ENCODE measurements around the gene MTM1.

The MTM1 gene

DNA sequence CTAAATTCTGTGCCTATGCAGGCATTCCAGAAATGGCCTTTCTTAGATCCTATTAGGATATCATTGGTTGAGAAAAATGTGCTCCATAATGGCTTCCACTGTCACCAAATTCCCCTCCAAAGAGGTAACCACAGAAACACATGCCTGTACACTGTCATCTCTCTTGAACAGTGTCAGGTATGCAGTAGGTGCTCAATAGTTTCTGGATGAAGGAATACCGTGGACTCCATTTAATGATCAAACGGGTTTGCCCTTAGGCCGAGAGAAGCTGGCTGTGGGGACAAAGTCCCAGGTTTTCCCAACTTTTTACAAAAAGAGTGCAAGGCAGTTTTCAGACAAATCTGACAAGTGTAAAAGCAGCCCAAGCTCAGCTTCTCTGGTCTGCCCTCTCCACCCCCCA lies 16.5 kb upstream of the MTM1 start:
- no peak for DNase-seq

DNA sequence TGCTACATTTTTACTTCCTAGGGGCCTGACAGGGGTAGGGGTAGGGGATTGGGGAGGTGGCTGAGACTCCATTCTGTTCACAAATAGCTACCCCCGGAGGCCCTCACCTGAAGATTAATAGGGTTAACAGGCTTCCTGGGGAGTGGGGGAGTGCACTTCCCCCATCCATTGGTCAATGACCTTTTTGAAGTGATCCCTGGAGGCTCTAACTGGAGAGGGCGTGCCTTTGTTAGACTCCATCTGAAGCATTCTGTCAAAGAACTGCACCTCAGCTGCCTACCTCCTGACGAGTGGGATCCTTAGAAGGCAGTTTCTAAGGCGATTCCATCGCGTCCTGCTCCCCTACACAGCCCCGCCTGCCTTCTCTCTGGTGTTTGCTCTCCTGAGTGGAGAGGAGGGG lies 10.0 kb upstream of the MTM1 start:
- no peak for DNase-seq

DNA sequence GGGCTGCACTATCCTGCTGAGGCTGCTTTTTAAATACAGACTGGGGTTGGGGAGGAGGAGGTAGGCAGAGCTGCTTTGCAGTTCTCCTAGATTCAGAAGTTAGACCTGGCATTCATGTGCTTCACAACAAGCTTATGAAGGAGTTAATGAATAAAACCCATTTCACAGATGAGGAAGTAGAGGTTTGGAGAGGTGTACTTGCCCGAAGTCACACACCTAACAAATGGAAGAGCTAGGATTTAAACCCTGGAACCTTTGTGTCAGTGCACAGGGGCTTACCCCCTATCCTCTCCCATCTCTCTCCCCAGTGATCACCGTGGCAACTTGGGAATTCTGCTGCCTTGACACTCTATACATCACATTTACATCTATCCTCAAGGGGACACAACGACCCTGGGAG lies 3.6 kb upstream of the MTM1 start:
- no peak for DNase-seq

DNA sequence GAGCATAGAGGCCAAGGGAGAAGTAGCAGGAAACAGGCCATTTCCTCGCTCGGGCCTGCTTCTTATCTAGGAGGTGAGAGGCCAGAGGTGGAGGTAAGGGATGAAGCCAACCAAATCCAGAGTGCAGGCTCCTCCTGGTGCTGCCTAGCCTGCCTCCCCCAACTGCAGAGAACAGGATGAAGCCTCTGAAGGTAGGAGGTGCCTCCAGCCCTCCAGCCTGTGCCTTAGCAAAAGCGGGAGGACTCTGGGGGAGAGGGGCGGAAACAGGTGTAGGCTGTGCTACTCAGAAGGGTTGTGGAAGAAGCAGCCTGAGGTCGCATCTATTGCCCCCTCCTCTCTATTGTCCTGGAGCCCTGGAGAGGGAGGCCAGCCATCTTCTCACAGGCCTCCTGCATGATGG lies 2.9 kb upstream of the MTM1 start:
- DNase-seq: no peak

DNA sequence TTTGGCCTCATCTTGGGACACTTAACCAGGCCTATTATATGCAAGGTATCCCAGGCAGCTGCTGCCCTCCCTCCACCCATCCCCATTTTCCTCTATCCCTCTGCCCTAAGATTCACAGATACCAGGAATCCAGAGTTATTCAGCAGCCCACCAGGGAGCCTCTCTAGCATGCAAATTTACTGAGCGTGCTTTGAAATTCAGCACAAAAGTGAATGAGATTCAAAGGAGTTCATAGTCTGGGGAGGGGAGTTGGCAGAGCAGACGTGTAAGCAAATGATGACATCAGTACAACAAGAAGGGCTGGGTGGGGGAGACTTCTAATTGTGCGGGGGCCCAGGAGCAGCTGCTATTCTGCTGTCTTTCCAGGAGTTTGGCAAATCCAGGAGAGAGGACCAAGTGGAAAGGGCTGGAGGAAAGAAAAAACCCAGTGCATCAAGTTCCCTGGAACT lies 1.7 kb upstream of the MTM1 start:
- DNase-seq: peak; percentile 41

DNA sequence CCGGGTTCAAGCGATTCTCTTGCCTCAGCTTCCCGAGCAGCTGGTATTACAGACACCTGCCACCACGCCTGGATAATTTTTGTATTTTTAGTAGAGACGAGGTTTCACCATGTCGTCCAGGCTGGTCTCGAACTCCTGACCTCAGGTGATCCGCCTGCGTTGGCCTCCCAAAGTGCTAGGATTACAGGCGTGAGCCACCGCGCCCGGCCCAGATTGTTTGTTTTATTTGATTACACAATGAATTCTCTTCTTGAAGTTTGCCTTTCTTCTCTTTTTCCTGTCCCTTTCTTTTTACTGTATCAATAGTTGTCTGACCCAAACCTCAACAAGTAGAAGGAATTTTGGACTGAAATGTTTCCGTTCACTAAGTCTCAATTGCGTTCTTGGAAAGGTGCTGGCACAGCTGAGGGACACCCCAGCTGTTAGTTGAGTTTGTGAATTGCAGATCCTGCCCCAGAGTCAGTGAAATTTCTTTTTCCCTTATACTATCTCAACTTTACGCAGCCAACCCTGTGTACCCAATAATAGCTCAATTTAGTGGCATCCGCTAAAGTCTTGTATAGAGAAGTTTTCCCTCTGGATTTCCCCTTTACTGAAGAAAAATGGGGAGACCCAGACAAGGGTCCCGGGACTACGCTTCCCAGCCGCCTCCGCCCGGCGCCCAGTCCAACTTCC lies 639 bp upstream of the MTM1 start:
- DNase-seq: no peak

DNA sequence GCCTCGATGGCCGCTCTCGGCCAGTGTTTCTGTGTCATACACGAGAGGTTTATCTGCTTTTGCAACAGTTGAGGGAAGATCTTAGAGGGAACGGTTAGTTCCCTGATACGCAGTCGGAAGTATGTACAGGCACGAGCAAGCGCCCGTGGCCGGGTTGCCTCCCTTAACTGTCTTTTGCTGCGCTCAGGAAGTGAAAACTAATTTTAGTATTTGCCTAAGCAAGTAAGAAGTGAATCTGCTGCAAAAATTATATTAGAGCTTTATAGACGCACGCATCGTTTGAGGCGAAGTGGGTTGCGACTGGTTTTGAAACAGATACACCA lies 695 bp downstream of the MTM1 start:
- no peak for DNase-seq

DNA sequence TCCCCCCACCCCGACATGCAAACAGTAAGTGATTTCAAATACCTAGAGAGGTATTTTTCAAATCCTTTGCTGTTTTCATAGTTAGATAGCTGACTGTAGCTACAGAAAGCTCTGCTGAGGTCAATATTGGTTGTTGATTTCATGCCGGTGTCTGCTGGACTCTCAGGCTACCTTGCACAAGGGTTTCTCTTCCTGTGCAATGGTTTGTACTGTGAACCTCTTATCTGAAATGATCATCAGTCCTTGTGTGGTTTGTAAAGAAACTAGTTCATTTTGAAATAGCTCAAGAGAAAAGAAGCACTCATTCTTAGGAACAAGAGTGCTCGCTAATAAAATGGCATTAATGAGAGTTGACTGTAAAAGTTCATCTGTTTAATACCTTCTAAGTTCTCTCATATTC lies 2.1 kb downstream of the MTM1 start:
- no peak for DNase-seq

DNA sequence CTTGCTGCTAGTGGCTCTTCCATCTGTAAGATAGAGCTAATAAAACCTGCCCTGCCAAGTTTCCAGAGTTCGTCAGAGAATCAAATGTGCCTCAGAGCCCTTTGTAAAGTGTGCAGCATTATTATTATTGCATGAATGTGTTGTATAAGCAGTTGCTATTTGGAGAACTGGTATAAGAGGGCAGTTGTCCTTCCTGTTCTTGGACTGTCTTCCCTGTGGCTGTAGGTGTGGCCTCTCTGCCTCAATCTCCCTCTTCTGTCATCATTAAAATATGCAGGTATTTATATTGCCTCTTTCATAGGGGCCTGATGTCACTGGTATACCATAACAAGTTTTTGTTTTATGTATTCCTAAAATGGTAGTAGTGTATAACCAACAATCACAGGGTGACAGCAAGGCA lies 3.8 kb downstream of the MTM1 start:
- DNase-seq: no peak

DNA sequence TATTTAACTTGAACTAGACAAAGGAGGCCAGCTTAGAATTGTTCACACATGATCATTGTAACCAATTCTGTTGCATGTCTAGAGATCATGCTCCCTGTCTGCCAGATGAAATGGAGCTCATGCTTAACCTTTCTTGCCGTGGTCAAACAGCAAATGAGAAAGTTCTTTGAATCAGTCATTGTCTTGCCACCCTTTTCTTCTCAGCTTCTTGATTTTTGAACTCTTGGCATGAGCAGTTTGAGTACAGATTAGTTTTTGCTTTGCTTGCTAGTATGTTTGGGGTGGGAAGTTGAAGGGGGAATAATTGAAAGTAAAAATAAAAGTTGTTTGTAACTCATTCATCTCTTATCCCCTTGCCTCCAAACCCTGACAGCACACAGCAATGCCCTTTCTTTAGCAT lies 4.7 kb downstream of the MTM1 start:
- DNase-seq: no peak

DNA sequence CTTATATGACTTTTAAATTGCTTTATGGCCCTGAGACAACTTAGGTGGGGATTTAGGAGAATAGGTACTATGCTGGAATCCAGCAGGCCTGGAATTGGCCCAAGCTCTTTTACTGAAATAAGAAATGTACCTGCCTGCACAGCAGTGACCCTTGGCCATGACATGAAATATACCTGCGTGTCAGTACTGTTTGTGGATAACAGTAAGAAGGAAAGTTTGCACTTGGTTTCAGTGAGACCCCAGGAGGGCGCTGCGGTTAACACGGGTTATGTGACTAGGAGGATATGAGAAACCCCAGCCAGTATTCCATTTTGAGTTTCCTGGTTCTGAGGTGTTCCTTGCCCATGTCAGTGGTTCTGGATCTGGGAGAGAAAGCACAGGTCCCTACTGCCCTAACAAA lies 5.3 kb downstream of the MTM1 start:
- no peak for DNase-seq

DNA sequence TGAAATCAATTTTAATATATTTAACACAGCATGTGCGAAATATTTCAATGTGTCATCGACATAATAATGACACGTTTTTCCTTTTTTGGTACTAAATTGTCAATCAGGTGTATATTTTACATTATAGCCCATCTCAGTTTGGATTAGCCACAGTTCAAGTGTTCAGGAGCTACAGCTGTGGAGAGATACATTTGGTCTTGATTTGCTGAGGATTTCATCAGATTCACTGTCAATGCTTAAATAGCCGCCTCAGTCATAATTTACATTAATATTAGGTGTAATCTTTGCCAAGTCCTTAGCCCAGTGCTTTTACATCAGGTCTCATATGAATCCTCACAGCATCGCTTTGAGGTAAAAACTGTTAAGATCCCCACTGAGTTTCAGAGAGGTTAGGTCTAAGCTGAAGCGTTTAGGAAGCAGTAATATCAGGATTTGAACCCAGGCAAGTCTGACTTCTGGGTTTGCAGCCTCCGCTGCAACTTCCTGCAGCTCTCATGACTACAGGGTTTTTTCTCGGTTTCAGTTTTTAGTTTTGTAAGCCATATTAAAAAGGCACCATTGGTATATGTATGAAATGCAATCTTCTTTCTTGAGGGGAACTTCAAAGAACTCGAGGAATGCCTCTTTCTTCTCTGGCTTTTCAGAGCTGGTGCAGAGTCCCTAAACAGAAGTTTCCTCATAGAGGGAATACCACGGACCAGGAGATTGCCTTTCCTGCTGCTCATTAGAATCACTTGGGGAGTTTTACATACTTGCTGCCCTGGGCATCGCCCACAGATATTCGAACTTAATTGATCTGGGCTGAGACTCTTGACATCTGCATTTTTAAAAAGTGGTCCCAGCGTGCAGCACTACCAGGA lies 6.4 kb downstream of the MTM1 start:
- DNase-seq: no peak

DNA sequence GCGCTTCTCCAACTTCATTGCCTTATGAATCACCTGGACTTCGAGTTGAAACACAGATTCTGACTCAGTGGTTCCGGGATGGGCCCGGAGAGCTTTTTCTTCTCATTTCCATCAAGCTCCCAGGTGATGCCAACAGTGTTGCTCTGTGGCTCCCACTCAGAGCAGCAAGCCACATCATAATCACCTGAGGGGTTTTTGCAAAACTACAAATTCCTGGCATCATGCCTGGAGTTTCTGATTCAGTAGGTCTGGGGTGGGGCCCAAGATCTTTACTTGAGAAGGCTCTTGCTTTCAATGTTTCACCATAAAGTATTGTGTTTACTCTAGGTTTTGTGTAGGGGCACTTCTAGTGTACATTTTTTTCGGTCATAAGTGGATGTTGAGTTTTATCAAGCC lies 7.0 kb downstream of the MTM1 start:
- no peak for DNase-seq

DNA sequence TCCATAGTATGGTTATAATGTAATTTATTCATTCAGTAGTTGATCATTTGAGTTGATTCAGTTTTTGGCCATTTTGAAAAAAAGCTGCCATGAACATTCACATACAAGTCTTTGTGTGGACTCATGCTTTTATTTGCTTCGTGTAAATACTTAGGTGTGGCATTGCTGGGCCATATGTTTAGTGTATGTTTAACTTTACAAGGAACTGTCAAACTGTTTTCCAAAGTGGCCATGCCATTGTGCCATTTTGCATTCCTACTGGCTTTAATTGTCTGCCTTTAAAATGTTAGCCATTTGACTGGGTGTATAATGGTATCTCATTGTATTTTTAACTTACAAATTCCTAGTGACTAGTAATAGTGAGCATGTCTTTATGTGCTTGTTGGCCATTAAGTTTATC lies 8.8 kb downstream of the MTM1 start:
- DNase-seq: no peak

DNA sequence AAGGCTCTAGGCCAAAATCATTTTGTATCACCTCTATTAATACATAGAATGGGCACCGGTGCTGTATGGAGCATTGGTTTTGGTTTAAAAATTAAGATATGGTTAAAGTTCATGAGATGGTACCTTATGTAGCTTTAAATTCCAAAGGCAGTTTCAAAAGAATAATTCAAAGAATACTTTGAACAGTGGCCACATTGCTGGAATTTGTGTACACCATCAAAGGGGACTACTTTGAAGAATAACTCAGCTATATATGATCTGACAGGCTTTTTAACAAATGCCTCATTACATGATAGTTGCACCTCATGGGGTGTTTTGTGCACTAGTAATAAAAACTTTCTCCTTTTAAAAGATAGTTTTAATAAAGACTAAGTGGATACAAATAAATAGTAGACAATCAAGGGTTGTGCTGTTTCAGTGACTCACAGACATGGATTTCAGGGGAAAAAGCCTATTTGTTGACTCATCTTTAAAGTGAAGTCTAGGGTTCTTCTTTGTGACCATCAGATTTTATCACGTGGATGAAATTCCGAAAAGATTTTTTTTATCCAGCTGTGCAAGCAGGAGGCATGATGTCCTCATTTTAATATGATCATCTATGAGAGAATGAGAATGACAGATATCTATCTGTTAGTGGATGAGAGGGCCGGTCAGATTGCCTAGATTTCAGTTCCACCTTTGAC lies 12.8 kb downstream of the MTM1 start:
- no peak for DNase-seq

DNA sequence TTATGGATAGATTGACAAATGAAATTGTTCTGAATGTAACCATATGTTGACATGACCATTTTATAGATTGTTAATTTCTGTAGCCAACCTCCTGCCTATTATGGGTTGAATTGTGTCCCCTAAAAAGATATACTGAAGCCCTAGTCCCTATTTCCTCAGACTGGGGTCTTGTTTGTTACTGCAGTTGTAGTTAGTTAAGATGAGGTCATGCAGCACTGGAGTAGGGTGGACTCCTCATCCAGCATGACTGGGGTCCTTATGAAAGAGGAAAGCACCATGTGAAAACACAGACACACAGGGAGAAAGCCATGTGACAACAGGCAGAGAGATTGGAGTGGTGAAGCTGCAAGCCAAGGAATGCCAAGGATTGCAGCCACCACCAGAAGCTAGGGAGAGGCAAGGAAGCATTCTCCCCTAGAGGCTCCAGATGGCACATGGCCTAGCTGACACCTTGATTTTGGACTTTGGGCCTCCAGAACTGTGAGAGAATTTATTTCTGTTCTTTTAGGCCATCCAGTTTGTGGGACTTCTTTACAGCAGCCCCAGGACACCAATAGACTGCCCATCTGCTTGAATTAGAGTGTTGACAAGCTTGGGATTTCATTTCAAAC lies 14.0 kb downstream of the MTM1 start:
- DNase-seq: peak; percentile 42

DNA sequence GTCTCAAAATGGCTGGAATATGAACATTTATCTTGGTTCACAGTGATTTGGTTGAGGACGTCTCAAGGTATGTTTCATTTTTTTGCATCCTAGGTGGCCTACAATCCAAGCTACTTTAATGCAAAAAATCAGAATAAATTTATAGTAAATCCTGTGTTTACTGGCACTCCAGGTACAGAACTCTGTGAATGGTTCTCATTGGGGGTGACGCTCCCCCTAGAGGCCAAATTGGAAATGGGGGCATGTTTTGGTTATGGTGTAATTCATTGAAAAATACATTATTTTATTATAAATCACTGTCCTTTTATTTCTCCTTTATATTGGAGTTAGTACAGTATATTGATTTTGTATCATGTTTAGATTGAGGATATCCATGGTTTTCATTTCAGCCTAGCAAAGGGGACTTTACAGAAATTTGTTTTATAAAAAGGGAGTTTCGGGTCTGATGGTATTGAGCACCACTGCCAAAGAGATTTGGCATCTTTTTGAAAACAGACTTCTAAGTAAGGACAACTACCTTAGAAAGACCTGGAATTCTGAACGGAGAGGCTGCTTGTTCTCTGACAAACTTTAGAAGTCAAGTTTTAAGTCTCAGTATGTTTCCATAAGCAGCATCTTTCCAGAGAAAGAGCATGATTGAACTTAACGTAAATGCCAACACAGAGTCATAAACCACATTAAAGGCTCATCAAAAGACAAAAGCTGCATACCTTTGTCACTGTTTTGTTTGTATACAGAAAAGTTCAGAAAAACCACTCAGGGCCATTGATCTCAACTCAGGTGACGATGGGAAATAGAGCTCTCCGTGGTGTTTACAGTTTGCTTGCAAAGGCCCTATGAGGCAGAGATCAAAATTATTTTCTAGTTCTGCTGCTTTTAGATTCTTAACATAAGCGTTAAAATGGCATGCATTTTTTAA lies 19.4 kb downstream of the MTM1 start:
- DNase-seq: peak; percentile 31

DNA sequence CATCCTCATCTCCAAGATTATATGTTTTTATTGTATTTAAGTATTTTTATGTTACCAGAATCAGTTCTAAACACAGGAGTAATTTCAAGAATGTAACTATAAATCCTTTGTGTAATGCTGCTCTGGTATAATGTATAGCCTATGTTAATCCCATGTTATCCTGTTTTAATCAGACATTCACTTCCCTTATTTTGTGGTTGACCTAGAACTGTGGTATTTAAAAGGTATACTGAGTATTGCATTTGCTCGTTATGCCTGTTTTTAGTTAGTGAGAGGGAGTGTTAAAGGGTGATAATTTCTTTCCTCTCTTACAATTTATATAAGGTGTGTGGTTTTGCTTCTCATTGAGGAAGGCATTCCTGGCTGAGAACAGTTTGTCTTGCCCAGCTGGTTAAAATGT lies 26.2 kb downstream of the MTM1 start:
- DNase-seq: no peak

DNA sequence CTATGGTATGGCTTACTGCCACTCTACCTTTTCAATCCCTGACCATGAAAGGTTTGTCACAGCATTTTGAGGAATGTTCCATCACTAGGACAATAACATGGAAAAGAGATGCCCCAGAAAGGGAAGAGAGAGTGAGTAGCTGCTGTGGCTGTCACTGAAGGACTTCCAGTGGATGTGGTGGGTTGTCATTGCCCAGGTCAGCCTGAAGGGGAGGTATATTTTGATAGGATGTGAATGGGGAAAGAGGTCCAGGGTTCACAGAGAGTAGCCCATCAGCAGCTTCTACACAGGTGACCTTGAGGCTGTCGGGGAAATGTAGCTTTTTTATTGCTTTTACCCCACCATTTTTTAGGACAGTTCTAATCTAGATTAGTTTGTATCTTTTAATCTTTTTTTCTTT lies 30.8 kb downstream of the MTM1 start:
- DNase-seq: no peak

DNA sequence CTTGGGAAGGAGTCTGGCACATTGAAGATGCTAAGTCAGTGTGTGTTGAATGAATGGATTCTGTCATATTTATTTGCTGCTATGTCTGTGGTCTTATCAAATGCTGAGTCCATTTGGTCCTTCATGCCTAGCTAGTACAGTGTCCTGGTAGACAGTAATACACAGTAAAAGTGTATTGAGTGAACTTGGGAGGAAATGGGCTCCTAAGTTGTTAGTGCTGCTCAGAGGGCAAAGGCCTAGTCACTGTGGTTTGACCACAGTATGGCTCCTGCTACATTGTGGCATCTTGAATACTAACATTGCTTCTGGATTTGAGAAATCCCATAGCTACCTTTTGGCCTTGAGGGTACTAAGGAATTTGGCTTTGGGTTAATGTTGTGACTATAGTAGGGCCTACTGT lies 33.9 kb downstream of the MTM1 start:
- no peak for DNase-seq

DNA sequence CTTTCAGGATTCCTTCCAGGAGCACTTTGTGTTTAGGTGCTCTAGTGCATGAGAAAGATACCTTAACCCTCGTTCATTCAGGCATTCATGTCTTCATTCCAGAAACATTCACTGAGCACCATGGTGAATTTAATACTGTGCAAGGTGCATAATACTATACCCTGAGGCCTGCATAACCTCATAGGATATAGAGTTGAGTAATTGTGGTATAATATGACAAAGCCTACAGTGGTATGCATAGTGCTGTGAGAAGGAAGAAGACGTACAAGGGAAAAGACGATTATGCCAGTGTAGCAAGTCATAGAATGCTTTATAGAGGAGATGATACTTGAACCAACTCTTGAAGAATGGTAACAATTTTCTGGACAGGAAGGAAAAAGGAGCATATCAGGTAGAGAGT lies 34.3 kb downstream of the MTM1 start:
- no peak for DNase-seq

DNA sequence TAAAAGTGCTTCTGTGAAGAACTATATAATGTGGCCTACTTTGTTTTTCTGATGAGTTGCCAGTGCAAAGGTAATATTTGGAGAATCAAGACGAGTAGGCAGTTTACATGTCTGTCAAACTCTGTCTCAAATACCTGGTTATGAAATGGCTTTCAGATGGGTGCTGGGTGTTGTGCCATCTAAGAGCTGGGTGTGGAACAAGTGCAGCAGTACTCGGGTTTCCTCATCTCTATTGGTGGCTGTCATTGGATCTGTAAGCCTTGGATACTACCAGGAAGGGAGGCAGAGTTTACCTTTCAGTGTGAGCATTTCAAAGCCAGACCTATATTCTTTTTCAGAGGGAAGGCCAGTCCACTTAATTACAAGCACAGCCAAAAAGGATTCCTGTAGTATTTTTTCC lies 37.2 kb downstream of the MTM1 start:
- DNase-seq: no peak

DNA sequence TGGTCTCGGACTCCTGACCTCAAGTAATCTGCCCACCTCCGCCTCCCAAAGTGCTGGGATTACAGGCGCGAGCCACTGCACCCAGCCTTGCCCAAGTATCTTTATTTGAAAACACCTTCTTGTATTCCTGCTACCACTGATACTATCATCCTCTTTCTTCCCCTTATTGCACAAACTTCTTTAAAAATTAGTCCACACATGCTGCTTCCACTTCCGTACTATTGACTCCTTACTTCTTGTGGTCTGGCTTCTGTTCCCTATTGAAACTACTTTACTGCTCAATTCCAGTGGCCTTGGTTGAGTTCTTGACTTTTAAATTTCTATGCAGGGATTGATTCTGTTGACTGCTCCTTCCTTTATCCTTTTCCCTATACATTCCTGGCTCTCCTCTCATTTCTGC lies 38.8 kb downstream of the MTM1 start:
- DNase-seq: no peak
